ENCODE results near the gene JAK1. TPM values are rescaled to one million over a fixed set of nuclear protein-coding genes. Genes with fewer than 3 reads are reported as not detected.
A peak's percentile ranks its signal among the peaks of the same experiment; 100 is the strongest.

JAK1 gene
- total RNA-seq, 2 donors from 2014 or later, result 84.3 to 117 TPM

DNA sequence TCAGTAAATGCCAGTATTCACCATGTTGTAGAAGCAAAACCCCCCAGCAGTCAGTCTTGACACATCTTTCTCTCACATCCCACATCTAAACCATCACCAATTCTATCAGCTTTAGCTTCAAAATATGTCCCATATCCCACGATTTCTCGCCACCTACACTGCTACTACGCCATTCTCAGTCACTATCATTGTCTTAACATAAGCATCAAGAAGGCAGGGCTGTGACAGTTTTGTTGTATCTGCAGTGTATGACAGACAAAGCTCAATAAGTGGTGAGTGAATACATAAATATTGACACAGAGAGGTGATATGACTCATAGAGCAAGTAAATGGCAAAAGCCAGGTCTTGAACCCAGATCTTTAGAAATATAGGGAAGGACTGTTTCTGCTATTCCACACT is 59.9 kb downstream of the JAK1 start:
- DNase-seq (no peak), ATAC-seq (peak; percentile 81)
- intact Hi-C loops (cut with DNase I, micrococcal nuclease), result no loop called here

DNA sequence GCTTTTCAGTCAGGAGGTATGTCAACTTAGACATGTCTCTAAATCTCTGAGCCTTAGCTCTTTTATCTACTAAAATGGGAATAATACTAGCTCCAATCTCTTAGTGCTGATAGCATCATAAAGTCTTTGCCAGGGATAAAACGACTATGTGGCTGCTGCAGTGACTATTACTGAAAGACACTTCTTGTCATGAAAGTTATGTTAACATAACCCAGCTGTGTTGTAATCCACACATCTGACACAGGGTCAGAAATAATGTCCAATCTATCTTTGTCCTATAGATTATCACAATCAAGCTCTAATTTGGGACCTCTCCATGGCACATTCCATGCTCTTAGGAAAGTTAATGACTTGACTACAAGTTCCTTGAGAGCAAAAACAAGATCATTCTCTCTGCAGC is 62.8 kb downstream of the JAK1 start:
- DNase-seq, result no peak
- intact Hi-C loops (cut with DNase I, micrococcal nuclease), result no loop called here
- ATAC-seq, result no peak

DNA sequence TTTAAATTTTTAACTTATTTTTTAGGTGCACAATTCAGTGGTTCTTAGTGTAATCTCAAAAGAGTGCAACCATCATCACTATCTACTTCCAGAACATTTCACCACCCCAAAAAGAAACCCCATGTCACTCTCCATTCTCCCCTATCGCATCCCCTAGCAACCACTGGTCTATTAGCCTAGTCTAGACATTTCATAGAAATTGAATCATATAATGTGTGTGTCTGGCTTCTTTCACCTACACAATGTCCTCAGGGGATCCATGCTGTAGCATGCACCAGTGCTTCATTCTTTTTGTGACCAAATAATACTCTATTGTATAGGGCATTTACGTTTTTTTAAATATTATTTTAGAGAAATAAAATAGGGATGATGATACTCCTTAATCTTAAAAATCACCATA is 64.7 kb downstream of the JAK1 start:
- intact Hi-C loops (cut with DNase I, micrococcal nuclease), result no loop called here
- ATAC-seq (no peak), DNase-seq (no peak)

DNA sequence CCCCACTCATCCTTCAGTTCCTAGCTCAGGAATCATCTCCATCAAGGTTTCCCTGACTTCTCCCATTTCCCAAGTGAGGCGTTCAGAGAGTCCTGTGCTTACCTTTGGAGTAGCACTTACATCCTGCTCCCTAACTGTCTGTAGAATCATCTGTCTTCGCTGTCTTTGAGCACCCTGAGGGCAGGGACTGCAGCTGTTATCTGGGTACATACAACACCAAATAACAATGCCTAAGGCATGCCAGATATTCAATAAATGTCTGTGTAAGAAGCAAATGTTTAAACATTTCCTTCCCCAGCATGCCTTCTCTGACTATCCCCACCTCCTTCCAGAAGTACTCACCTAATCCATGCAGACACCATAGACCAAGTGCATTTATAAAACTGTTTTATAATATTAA is 65.4 kb downstream of the JAK1 start:
- ATAC-seq (no peak), DNase-seq (no peak)
- intact Hi-C loops (cut with DNase I, micrococcal nuclease), result no loop called here

DNA sequence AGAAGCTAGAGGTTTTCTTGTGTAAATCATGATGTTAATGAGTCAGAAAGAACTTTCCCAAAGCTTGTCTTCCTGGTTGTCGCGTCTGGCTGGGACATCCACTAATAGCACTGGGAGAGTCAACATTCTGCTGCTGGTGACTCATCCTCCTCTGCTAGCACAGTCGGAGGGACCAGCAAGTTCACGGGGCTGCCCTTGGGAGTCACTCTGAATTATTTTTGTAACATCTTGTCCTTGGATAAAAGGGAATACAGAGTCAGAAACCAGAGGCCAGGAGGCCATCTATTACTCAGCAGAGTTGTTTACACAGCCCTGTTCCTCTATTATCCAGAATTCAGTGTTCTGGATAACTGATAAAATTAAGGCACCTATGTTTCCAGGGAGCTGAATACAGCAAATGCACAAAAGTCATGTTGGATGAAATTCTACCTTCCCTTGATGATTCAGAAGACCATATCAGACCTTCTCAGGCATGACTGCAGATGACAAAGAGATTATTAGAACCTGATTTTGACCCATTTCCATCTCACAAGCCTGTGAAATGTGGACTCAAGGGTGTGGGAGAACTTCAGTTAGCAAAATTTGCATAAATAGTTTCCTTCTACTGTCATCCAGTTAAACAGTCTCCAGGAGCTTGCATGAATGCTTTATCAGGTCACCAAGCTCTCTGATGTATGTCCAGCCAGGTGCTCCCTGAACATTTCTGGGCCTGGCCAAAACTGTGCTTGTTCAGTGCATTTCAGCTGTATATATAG is 68.1 kb downstream of the JAK1 start:
- DNase-seq (peak; percentile 60 to 91), ATAC-seq (peak; percentile 98)
- intact Hi-C loops (cut with DNase I, micrococcal nuclease), result no loop called here

DNA sequence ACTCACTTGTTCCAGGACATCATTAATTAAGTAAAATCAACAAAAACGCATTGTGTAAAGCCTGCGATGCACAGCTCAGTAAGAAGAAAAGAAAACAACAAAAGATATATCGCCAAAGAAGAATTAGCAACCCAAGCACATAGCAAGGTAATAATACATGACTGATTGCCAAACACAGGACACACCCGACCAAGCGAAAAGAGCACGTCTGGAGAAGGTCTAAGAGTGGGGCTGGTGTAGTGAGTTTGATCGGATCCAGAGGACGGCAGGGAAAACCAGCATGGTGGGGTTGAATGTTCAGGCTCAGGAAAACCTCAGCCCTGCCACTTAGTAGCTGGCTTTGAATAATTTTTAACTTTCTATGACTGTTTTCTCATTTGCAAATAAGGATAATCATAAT is 69.8 kb downstream of the JAK1 start:
- ATAC-seq (no peak), DNase-seq (no peak)
- intact Hi-C loops (cut with DNase I, micrococcal nuclease), result no loop called here

DNA sequence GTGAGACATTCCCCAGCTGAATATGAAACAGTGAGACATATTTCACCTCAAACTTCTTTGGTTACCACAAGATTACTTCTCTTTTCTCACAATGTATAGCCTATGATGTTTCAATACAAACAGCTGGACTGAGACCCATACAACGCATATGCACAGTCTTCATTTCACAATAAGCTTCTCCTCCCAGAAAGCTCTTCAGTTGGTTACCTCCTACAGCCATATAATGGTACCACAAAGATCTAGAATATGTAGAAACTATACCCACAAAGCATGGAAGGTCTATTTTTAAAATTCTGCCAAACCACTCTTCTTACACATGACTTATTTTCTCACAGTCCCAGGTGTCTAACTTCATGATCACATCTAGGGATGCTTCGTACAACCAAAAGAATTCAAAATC is 70.8 kb downstream of the JAK1 start:
- DNase-seq (no peak), ATAC-seq (no peak)
- intact Hi-C loops (cut with DNase I, micrococcal nuclease), result no loop called here

DNA sequence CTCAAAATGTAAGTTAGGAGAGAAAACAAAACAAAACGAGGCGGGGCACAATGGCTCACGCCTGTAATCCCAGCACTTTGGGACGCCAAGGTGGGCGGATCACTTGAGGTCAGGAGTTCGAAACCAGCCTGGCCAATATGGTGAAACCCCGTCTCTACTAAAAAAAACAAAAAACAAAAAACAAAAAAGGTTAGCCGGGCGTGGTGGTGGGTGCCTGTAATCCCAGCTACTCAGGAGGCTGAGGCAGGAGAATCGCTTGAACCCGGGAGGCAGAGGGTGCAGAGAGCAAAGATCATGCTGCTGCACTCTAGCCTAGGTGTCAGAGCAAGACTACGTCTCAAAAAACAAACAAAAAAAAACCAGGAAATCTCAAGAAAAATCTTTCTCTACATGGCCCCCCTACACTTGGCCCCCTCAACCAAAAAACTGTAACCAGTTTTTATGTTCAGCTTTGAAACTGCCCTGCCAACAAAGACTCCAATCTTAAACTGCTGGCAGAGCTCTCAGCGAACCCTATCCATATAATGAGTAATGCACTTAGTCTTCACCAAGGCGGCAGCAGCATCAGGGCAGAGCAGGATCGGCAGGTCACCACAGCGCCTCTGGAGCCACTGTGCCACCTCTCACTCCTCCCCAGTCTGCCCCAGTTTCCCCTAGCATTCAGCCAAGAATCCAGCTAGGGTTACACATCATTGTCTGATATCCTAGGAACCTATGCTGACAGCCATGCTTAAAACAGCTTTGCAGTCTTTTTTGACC is 71.7 kb downstream of the JAK1 start:
- DNase-seq (no peak), ATAC-seq (no peak)
- intact Hi-C loops (cut with DNase I, micrococcal nuclease), result no loop called here

DNA sequence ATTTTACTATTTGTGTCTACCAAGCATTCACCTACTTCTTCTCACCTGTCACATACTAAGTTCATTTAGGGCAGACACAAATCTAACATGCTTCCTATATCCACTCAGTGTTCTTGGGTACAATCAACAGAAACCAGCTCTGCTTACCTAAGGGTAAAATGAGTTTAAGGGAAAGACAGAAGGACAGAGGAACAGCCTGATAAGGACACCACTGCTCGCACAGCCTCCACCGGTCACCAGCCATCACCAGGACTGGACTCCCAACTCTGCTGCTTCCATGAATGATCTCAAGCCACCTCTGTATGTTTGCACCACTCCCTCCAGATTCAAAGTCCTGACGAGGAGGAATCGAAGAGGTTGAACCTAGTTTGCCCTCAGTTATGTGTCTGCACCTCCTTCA is 72.4 kb downstream of the JAK1 start:
- ATAC-seq, result peak; percentile 16
- DNase-seq, result no peak
- intact Hi-C loops (cut with DNase I, micrococcal nuclease), result no loop called here

DNA sequence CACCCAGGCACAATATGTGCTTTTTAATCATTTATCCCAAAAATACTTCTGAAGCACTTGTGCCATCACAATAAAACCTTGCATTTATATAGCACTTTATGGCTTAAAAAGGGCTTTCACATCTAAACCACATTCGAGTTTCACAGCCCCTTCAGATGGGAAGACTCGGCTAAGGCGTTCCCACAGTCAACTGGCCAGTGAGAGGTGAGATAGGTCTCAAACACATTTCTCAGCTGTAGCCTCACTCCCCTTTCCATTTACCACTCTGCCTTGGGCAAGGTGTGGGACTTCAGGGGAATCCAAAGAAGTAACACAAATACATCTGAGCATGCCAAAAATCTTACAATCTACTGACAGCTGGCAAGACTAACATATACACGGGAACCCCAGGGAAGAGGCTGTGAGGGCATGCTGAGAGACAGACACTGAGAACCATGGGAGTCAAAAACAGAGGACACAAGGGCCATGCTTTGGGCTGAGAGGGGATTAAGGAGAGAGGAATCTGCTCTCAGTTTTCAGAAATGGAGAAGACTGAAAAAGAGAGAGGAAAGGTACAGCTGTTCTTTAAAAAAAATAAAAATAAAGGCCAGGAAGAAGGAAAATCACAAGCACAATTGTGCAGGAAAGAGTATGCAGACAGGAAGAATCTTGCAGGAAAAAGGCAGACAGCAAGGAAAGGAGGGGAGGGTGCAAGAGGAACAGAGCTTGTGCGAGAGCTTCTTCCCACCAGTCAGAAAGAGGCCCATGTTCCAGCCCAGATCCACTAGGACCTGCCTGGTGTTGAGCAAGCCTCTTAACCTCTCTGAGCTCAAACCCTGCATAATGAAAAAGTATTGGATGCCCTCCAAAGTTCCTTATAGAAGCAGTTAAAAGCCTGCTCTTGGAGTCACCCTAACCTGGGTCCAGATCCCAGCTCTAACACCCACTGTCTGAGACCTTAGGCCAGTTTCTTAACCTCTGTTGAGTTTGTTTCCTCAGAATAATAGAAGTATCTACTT is 73.5 kb downstream of the JAK1 start:
- intact Hi-C loops (cut with DNase I, micrococcal nuclease), result no loop called here
- DNase-seq (no peak), ATAC-seq (no peak)

DNA sequence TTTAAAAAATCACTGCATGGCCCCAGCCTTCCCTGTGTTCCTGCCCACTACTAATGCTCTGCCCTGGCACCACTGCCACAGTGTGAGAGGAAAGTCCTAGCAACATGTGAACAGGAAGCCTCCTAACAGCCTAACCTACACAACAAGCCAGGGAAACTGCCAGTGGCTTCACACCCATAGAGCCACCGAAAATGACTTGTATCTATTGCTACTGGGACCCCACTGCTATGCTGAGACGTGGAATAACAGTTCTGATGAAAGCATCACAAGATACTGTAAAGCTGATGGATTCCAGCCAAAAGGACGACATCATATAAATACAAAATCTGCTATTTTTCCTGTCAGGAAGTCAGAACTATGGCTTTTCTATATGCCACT is 74.9 kb downstream of the JAK1 start:
- DNase-seq (no peak), ATAC-seq (peak; percentile 14)
- intact Hi-C loops (cut with DNase I, micrococcal nuclease), result no loop called here

DNA sequence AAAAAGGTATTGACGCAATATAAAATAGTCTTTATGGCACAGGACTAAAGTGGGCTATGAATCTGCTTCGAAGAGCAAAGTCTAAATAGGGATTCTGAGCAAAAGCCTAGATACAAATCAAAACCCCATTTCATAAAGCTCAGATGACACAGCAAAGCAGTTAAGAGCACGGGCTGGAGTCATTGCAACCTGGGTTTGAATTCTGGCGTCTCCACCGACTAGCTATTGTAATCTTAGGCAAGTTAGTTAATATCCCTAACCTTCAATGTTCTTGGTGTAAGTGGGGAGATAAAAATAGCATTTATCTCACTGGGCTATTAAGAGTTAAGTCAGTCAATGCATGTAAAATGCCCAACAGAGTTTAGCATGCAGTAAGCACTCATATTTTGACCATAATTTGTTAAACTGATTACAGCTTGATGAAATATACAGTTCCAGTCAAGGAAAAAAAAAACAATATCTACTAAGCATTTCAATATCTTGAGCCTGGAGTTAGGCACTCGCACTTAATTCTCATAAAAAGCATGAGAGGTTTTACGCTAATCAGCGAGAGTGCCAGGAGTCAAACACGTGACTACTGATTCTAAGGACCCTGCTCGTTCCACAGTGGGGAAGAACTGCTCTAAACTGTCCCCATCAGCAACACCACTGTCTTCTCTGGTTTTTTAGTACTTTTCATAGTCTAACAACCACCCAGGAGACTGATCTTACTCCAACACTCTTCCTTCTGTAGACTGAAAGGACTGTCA is 75.5 kb downstream of the JAK1 start:
- DNase-seq, result no peak
- intact Hi-C loops (cut with DNase I, micrococcal nuclease), result no loop called here
- no peak for ATAC-seq

DNA sequence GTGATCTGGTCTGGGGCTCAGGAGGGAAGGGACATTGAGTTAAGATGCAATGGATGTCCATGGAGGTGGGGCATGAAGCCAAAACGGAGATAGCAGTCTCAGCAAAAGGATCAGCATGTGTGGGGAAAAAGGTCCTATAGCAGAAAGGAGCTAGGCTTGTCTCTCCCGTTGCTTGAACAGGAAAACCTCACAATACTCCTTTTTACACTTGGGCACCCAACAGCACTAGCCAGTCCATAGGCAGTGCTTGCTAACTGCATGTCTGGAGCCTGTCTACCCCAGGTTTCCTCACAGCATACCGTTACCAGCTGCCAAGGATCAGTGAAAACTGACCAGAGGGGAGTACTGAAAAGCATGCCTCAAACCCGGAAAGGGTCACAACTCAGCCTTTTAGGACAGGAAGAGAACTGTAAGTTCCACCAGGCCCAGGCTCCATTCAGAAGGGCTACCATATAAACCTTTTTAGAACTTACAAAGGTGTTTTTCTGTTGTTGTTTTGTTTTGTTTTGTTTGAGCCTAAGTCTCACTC is 78.6 kb downstream of the JAK1 start:
- intact Hi-C loops (cut with DNase I, micrococcal nuclease), result no loop called here
- no peak for ATAC-seq

DNA sequence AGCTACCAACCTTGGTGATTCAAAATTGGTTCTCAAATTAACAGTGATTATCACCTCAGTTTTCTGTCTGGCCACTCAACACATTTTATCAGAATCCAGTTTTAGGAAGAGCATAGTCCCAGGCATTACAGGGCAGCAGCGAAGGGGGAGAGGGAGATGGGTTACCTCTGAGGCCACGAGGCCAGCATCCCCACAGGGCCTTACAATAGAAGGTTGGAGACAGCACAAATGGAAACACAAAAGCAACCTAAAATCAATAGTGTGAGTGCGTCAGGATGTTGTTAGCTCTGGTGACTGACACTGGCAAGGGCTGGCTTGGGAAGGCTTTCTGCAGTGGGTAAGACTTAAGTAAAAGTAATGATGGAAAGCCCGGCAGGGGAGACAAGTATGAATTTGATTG is 79.5 kb downstream of the JAK1 start:
- intact Hi-C loops (cut with DNase I, micrococcal nuclease), result no loop called here
- no peak for ATAC-seq
- no peak for DNase-seq

More for the DNA sequence above, 78.6 kb downstream of the JAK1 start:
- no peak for DNase-seq

DNA sequence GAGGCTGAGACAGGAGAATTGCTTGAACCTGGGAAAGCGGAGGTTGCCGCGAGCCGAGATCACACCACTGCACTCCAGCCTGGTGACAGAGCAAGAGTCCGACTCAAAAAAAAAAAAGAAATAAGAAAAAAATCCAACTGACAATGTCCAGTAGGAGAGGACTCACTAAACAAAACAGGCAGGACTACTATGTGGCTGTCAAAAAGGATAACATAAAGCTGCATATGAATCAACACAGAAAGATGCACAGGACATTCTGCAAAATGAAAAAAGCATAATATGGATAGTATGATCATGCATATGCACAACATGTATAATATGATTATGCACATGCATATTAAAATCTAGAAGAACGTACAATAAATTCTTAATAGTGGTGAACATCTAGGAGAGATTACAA is 80.7 kb downstream of the JAK1 start:
- ATAC-seq (no peak), DNase-seq (no peak)
- intact Hi-C loops (cut with DNase I, micrococcal nuclease), result no loop called here

DNA sequence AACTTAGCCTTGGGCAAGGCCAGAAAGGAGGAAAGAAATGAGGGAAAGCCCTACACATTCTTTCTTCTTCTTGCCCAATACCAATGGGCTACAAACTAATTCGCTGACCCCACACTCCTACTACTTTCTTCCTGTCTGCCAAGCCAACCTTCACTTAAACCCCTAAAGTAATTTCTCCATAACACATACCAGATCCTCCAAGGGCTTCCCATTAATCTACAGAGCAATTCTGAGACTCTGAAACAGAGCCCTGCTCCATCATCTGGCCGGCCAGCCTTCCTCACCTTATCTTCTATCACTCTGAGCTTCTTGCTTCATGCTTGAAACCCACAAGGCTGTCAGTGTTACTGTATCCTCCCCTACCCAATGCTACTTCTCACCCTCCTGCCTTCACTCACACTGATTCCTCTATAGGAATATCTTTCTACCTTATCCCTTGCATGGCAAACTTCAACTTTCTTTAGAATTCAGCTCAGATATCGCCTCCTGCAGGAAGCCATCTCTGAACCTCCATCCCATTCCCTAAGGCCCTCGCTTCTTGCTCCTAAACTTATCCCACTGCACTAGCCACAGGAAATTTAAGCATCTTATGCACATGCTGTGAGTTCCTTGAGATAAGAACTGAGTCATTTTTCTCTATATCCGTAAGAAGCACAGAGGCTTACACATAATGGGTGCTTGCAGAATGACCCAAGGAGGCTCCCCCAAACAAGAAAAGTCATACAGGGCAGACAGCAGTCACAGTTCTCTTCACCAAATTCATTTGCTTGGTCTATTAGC is 81.9 kb downstream of the JAK1 start:
- DNase-seq (no peak), ATAC-seq (no peak)
- intact Hi-C loops (cut with DNase I, micrococcal nuclease), result no loop called here

DNA sequence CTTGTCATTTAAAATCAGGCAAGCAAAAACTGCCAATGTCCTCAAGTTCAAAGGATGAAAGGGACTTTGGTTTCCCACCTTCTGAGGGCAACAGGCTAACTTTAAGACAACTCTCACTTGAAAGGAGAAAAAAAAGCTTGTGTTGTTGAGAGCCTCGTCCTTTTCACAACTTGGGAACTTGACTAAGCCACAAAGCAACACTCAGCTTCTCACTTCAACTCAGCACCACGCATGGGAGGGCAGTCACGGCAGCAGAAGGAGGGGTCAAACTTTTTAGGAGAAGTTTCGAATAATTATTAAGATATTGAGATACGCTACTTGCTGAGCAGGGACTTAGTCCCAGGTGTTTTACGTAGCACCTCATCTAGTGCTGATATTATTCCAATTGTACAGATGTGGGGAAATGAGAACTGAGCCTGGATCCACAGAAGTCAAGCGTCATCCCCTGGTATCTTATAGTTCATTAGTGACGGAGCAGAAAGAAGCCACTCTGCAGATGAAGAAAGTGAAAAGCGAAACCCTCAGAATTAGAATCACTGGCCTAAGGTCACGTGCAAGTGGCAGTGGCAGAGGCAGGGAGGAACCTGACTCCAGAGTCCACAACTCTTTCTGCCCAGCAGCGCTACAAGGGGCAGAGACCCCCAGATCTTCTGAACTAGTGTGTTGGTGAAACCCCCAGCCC is 83.6 kb downstream of the JAK1 start:
- intact Hi-C loops (cut with DNase I, micrococcal nuclease), result no loop called here
- no peak for ATAC-seq
- DNase-seq, result no peak

Measured in left colon (tissue), 2 donors.